Measurements from ENCODE around the gene WARS2. TPM values are rescaled to one million over a fixed set of nuclear protein-coding genes. Genes with fewer than 3 reads are reported as not detected.
A peak's percentile ranks its signal among the peaks of the same experiment; 100 is the strongest.

Gene WARS2
- total and polyA plus RNA-seq, 3 donors from 2014 or later: 16.8 to 28.2 (median 20.2) TPM

- intact Hi-C loops (cut with DNase I; ENCODE audit: low total_unique reads): no loop called here
- Histone ChIP-seq H3K4me1 (no peaks in the 10 kb centered on the region), H3K27me3 (no peaks in the 10 kb centered on the region), H3K36me3 (ENCODE audit: low read depth, missing control alignments) (no peaks in the 10 kb centered on the region), H3K9me3 (no peaks in the 10 kb centered on the region), H3K4me3 (no peak overlapping the region), H3K27ac (no peak overlapping the region)
- TF ChIP-seq CTCF (IDR thresholded peaks at IDR 0.05) (no peak), POLR2A (IDR thresholded peaks at IDR 0.05) (no peak)
- DNase-seq: no peak
- WGBS, 2 donors: 67 to 74% methylated on average over 3 of the region's 3 CpGs
Observed at GRCh38 chr1:118995312-118996016, 145.0 kb downstream of the WARS2 start.

- no peak for DNase-seq
- WGBS, 2 donors: 13 to 14% methylated on average over 9 of the region's 9 CpGs
- H3K36me3 ChIP-seq (ENCODE audit: low read depth, missing control alignments): no peaks in the 10 kb centered on the region
- no peak for TF ChIP-seq CTCF (IDR thresholded peaks at IDR 0.05)
- TF ChIP-seq POLR2A (IDR thresholded peaks at IDR 0.05): no peak
- peaks cover 4% of the 10 kb centered on the region for H3K27me3 ChIP-seq
- H3K4me3 ChIP-seq: no peak overlapping the region
- no peaks in the 10 kb centered on the region for H3K9me3 ChIP-seq
- H3K27ac ChIP-seq: no peak overlapping the region
- intact Hi-C loops (cut with DNase I; ENCODE audit: low total_unique reads): no loop called here
- H3K4me1 ChIP-seq: peaks cover 2% of the 10 kb centered on the region
Observed at GRCh38 chr1:118993700-118994026, 146.8 kb downstream of the WARS2 start.

- peak overlapping the region in 1 of 2 donors; percentile 39 for H3K4me3 ChIP-seq
- WGBS, 2 donors: 8 to 13% methylated on average over 22 to 53 of the region's 53 CpGs
- TF ChIP-seq CTCF (IDR thresholded peaks at IDR 0.05) (no peak), POLR2A (IDR thresholded peaks at IDR 0.05) (no peak)
- H3K9me3 ChIP-seq: no peaks in the 10 kb centered on the region
- intact Hi-C loops (cut with DNase I; ENCODE audit: low total_unique reads): no loop called here
- peaks cover 4% of the 10 kb centered on the region for H3K4me1 ChIP-seq
- DNase-seq: no peak
- no peak overlapping the region for H3K27ac ChIP-seq
- no peaks in the 10 kb centered on the region for H3K36me3 ChIP-seq (ENCODE audit: low read depth, missing control alignments)
- peaks cover 4% of the 10 kb centered on the region for H3K27me3 ChIP-seq
Observed at GRCh38 chr1:118992868-118993699, 147.4 kb downstream of the WARS2 start.

GRCh38 chr1:118992237-118992825 is 148.1 kb downstream of the WARS2 start:
- TF ChIP-seq CTCF (IDR thresholded peaks at IDR 0.05): no peak
- no peak for TF ChIP-seq POLR2A (IDR thresholded peaks at IDR 0.05)
- peaks cover 8% of the 10 kb centered on the region for H3K4me1 ChIP-seq
- no peaks in the 10 kb centered on the region for H3K36me3 ChIP-seq (ENCODE audit: low read depth, missing control alignments)
- peaks cover 4% of the 10 kb centered on the region for H3K27me3 ChIP-seq
- intact Hi-C loops (cut with DNase I; ENCODE audit: low total_unique reads): no loop called here
- H3K4me3 ChIP-seq: peak overlapping the region in 1 of 2 donors; percentile 39
- H3K27ac ChIP-seq: no peak overlapping the region
- no peak for DNase-seq
- 10 to 12% methylated on average over 22 of the region's 22 CpGs for WGBS, 2 donors
- H3K9me3 ChIP-seq: no peaks in the 10 kb centered on the region

Data from testis (tissue), 3 donors.